NCI-H1048 (cell line): ENCODE results near the gene LAMA4.

Experiments
- DNase-seq: peaks from one replicate; lab custom pipeline; 2025; lab: John Stamatoyannopoulos, UW

The LAMA4 gene

GRCh38 chr6:112279031-112279935 is 24.9 kb upstream of the LAMA4 start:
- no peak for DNase-seq

GRCh38 chr6:112275365-112275764 is 21.0 kb upstream of the LAMA4 start:
- DNase-seq = no peak

- DNase-seq = no peak
Measured at GRCh38 chr6:112274774-112275173, 20.4 kb upstream of the LAMA4 start.

- DNase-seq = no peak
Measured at GRCh38 chr6:112272799-112273198, 18.4 kb upstream of the LAMA4 start.

GRCh38 chr6:112270756-112271155 is 16.4 kb upstream of the LAMA4 start:
- DNase-seq = no peak

GRCh38 chr6:112269979-112270566 is 15.7 kb upstream of the LAMA4 start:
- DNase-seq = no peak

- no peak for DNase-seq
Measured at GRCh38 chr6:112269114-112269513, 14.7 kb upstream of the LAMA4 start.

- DNase-seq = no peak
Measured at GRCh38 chr6:112268654-112269053, 14.3 kb upstream of the LAMA4 start.

- no peak for DNase-seq
Measured at GRCh38 chr6:112268019-112268418, 13.7 kb upstream of the LAMA4 start.

- no peak for DNase-seq
Measured at GRCh38 chr6:112266331-112266730, 12.0 kb upstream of the LAMA4 start.

GRCh38 chr6:112259337-112259675 is 4.9 kb upstream of the LAMA4 start:
- DNase-seq = no peak

GRCh38 chr6:112258642-112259336 is 4.4 kb upstream of the LAMA4 start:
- no peak for DNase-seq

GRCh38 chr6:112257178-112257855 is 3.0 kb upstream of the LAMA4 start:
- DNase-seq = no peak

- no peak for DNase-seq
Measured at GRCh38 chr6:112254921-112255320, 554 bp upstream of the LAMA4 start.

GRCh38 chr6:112253498-112253840 is 898 bp downstream of the LAMA4 start:
- no peak for DNase-seq

- DNase-seq = no peak
Measured at GRCh38 chr6:112252571-112253497, 1.5 kb downstream of the LAMA4 start.

GRCh38 chr6:112251171-112251875 is 3.0 kb downstream of the LAMA4 start:
- DNase-seq = no peak

- no peak for DNase-seq
Measured at GRCh38 chr6:112249489-112249888, 4.9 kb downstream of the LAMA4 start.

- DNase-seq = no peak
Measured at GRCh38 chr6:112247275-112247674, 7.1 kb downstream of the LAMA4 start.

- peak; percentile 45 for DNase-seq
Measured at GRCh38 chr6:112245511-112246203, 8.7 kb downstream of the LAMA4 start.
